Measurements from ENCODE around the gene DNAJC22. TPM values are rescaled to one million over a fixed set of nuclear protein-coding genes. Genes with fewer than 3 reads are reported as not detected.
"Not testable (repeated sequence)": the region's sequence is repeated elsewhere in the genome, so short reads cannot be mapped to it uniquely, and the experiment has no call there.

Gene DNAJC22
- total RNA-seq, 1 donor from 2014 or later: 1.8 TPM

- H3K27me3 Mint-ChIP-seq (ENCODE audit: unreplicated experiment): peaks cover 34% of the 10 kb centered on the region
- H3K4me1 Mint-ChIP-seq (ENCODE audit: unreplicated experiment): no peaks in the 10 kb centered on the region
- peak; percentile 79 for DNase-seq (ENCODE audit: low spot score)
- no peak for TF ChIP-seq CTCF (IDR thresholded peaks at IDR 0.05; ENCODE audit: unreplicated experiment)
- H3K4me3 Mint-ChIP-seq (ENCODE audit: unreplicated experiment): no peak overlapping the region
- H3K9me3 Mint-ChIP-seq (ENCODE audit: unreplicated experiment): no peaks in the 10 kb centered on the region
- no peak overlapping the region for H3K27ac Mint-ChIP-seq (ENCODE audit: unreplicated experiment)
- peaks cover 12% of the 10 kb centered on the region for H3K36me3 Mint-ChIP-seq (ENCODE audit: low read depth, unreplicated experiment)
Measured at GRCh38 chr12:49331380-49332222, 15.1 kb upstream of the DNAJC22 start.

GRCh38 chr12:49332441-49332861, 14.2 kb upstream of the DNAJC22 start:
- H3K4me1 Mint-ChIP-seq (ENCODE audit: unreplicated experiment): peaks cover 2% of the 10 kb centered on the region
- peaks cover 38% of the 10 kb centered on the region for H3K27me3 Mint-ChIP-seq (ENCODE audit: unreplicated experiment)
- no peak for TF ChIP-seq CTCF (IDR thresholded peaks at IDR 0.05; ENCODE audit: unreplicated experiment)
- no peak for DNase-seq (ENCODE audit: low spot score)
- peaks cover 12% of the 10 kb centered on the region for H3K36me3 Mint-ChIP-seq (ENCODE audit: low read depth, unreplicated experiment)
- no peak overlapping the region for H3K4me3 Mint-ChIP-seq (ENCODE audit: unreplicated experiment)
- peak overlapping the region; percentile 70 for H3K27ac Mint-ChIP-seq (ENCODE audit: unreplicated experiment)
- H3K9me3 Mint-ChIP-seq (ENCODE audit: unreplicated experiment): no peaks in the 10 kb centered on the region

- H3K27ac Mint-ChIP-seq (ENCODE audit: unreplicated experiment): peak overlapping the region; percentile 70
- H3K27me3 Mint-ChIP-seq (ENCODE audit: unreplicated experiment): peaks cover 40% of the 10 kb centered on the region
- H3K4me1 Mint-ChIP-seq (ENCODE audit: unreplicated experiment): peaks cover 6% of the 10 kb centered on the region
- H3K4me3 Mint-ChIP-seq (ENCODE audit: unreplicated experiment): peak overlapping the region; percentile 51
- no peaks in the 10 kb centered on the region for H3K9me3 Mint-ChIP-seq (ENCODE audit: unreplicated experiment)
- no peak for TF ChIP-seq CTCF (IDR thresholded peaks at IDR 0.05; ENCODE audit: unreplicated experiment)
- no peak for DNase-seq (ENCODE audit: low spot score)
- peaks cover 12% of the 10 kb centered on the region for H3K36me3 Mint-ChIP-seq (ENCODE audit: low read depth, unreplicated experiment)
Measured at GRCh38 chr12:49332891-49333371, 13.8 kb upstream of the DNAJC22 start.

GRCh38 chr12:49333778-49334177, 12.9 kb upstream of the DNAJC22 start:
- H3K9me3 Mint-ChIP-seq (ENCODE audit: unreplicated experiment); H3K27ac Mint-ChIP-seq (ENCODE audit: unreplicated experiment); DNase-seq (ENCODE audit: low spot score); H3K4me3 Mint-ChIP-seq (ENCODE audit: unreplicated experiment); H3K4me1 Mint-ChIP-seq (ENCODE audit: unreplicated experiment): not testable (repeated sequence)
- Mint-ChIP-seq H3K36me3 (ENCODE audit: low read depth, unreplicated experiment) (peaks cover 12% of the 10 kb centered on the region), H3K27me3 (ENCODE audit: unreplicated experiment) (peaks cover 46% of the 10 kb centered on the region)

GRCh38 chr12:49334226-49334625, 12.5 kb upstream of the DNAJC22 start:
- peaks cover 46% of the 10 kb centered on the region for H3K27me3 Mint-ChIP-seq (ENCODE audit: unreplicated experiment)
- H3K4me1 Mint-ChIP-seq (ENCODE audit: unreplicated experiment): peaks cover 6% of the 10 kb centered on the region
- peak overlapping the region; percentile 31 for H3K4me3 Mint-ChIP-seq (ENCODE audit: unreplicated experiment)
- no peak overlapping the region for H3K27ac Mint-ChIP-seq (ENCODE audit: unreplicated experiment)
- H3K36me3 Mint-ChIP-seq (ENCODE audit: low read depth, unreplicated experiment): peaks cover 9% of the 10 kb centered on the region
- H3K9me3 Mint-ChIP-seq (ENCODE audit: unreplicated experiment): no peaks in the 10 kb centered on the region
- no peak for TF ChIP-seq CTCF (IDR thresholded peaks at IDR 0.05; ENCODE audit: unreplicated experiment)
- DNase-seq (ENCODE audit: low spot score): no peak
